ENCODE data around the gene STK16. TPM values are rescaled to one million over a fixed set of nuclear protein-coding genes. Genes with fewer than 3 reads are reported as not detected.

The STK16 gene
- total RNA-seq, 2 donors from 2014 or later, result 30.1 to 35.8 TPM

DNA sequence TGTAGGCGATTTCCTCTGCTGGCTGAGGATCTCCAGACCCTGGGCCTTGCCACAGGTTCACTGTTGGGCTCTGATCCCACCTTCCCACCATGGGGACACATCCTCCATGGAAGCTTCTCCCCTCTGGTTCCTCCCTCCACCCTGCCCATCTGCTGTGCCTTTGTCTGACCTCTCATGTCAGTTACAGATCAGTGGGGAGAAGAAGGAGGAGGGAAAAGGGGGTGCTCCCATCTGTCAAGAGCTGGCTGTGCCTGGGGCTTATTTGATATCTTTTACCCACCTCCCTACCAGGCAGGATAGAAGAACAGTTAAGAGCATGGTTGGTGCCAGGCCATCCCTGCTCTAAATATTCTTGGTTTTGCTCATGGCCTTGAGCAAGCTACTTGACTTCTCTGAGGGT lies 21.6 kb downstream of the STK16 start:
- TF ChIP-seq, protein P1, sequence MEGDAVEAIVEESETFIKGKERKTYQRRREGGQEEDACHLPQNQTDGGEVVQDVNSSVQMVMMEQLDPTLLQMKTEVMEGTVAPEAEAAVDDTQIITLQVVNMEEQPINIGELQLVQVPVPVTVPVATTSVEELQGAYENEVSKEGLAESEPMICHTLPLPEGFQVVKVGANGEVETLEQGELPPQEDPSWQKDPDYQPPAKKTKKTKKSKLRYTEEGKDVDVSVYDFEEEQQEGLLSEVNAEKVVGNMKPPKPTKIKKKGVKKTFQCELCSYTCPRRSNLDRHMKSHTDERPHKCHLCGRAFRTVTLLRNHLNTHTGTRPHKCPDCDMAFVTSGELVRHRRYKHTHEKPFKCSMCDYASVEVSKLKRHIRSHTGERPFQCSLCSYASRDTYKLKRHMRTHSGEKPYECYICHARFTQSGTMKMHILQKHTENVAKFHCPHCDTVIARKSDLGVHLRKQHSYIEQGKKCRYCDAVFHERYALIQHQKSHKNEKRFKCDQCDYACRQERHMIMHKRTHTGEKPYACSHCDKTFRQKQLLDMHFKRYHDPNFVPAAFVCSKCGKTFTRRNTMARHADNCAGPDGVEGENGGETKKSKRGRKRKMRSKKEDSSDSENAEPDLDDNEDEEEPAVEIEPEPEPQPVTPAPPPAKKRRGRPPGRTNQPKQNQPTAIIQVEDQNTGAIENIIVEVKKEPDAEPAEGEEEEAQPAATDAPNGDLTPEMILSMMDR (IDR thresholded peaks at IDR 0.05), result no peak
- DNase-seq, result no peak
- Histone ChIP-seq H3K4me3 (no peak overlapping the region), H3K36me3 (no peaks in the 10 kb centered on the region), H3K9me3 (no peaks in the 10 kb centered on the region), H3K27ac (no peak overlapping the region), H3K27me3 (no peaks in the 10 kb centered on the region), H3K9ac (ENCODE audit: low read depth in 2 of 2, low read length in 2 of 2) (no peak overlapping the region), H3K4me1 (no peaks in the 10 kb centered on the region)
- intact Hi-C loops (cut with DNase I), result no loop called here

DNA sequence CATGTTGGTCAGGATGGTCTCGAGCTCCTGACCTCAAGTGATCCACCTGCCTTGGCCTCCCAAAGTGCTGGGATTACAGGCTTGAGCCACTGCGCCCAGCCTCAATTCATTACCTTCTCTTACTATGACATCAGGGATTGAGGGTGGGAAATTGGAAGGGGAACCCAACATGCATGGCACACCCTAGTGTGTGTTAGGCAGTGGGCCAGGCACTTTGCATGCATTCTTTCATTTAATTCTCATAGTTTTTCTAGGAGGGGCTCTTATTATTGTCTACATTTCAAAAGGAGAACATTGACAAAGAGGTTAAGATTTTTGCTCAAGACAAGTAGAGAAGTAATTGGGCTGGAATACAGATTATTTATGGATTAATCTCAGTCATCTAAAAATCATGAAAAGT lies 23.0 kb downstream of the STK16 start:
- TF ChIP-seq, protein P1 (IDR thresholded peaks at IDR 0.05), result no peak
- Histone ChIP-seq H3K36me3 (no peaks in the 10 kb centered on the region), H3K9ac (ENCODE audit: low read depth in 2 of 2, low read length in 2 of 2) (no peak overlapping the region), H3K4me1 (no peaks in the 10 kb centered on the region), H3K4me3 (no peak overlapping the region), H3K27ac (no peak overlapping the region), H3K27me3 (no peaks in the 10 kb centered on the region), H3K9me3 (no peaks in the 10 kb centered on the region)
- intact Hi-C loops (cut with DNase I), result no loop called here
- no peak for DNase-seq

DNA sequence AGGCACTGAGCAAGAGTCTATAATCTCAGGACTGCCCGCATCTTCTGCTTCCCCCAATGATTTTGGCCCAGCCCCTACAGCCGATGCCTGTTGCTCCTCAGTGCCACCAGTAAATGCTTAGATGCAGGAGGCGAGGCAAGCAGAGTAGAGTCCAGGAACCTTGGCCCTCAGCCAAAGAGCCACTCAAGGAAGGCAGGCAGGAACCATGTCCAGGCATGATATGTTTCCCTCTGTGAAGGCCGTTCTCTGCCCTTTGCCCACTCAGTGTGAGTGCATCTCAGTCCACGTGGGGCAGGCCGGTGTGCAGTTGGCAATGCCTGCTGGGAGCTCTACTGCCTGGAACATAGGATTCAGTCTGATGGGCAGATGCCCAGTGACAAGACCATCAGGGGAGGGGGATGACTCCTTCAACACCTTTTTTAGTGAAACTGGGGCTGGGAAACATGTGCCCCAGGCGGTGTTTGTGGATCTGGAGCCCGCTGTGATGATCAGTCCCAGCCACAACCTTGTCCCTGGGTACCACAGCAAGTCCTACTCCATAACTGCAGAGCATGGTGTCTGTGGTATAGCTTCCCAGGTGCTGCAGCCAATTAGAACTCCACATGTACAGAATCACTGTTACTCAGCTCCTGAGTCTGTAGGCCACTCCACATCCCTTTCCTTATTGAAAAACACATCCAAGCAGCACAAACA lies 24.2 kb downstream of the STK16 start:
- TF ChIP-seq, protein P1 (IDR thresholded peaks at IDR 0.05), result no peak
- Histone ChIP-seq H3K9ac (ENCODE audit: low read depth in 2 of 2, low read length in 2 of 2) (peak overlapping the region in 1 of 2 donors; percentile 12), H3K9me3 (no peaks in the 10 kb centered on the region), H3K4me1 (no peaks in the 10 kb centered on the region), H3K27ac (no peak overlapping the region), H3K4me3 (no peak overlapping the region), H3K36me3 (no peaks in the 10 kb centered on the region), H3K27me3 (no peaks in the 10 kb centered on the region)
- peak; percentile 73 for DNase-seq
- intact Hi-C loops (cut with DNase I), result no loop called here

DNA sequence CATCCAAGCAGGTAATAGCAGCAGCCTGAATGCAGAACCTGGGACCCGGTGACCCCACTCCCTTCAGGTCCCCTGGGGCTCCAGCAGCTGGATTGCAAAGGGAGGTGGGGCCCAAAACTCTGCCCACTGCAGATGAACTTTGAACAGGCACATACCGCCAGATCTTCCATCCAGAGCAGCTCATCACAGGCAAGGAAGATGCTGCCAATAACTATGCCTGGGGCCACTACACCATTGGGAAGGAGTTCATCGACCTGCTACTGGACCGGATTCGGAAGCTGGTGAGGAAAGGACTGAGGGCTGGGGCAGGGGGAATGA lies 24.7 kb downstream of the STK16 start:
- H3K36me3 ChIP-seq, result no peaks in the 10 kb centered on the region
- no peak overlapping the region for H3K4me3 ChIP-seq
- H3K4me1 ChIP-seq, result no peaks in the 10 kb centered on the region
- TF ChIP-seq, protein P1 (IDR thresholded peaks at IDR 0.05), result no peak
- H3K27me3 ChIP-seq, result no peaks in the 10 kb centered on the region
- no peak for DNase-seq
- H3K27ac ChIP-seq, result no peak overlapping the region
- no peaks in the 10 kb centered on the region for H3K9me3 ChIP-seq
- intact Hi-C loops (cut with DNase I), result no loop called here
- H3K9ac ChIP-seq (ENCODE audit: low read depth in 2 of 2, low read length in 2 of 2), result no peak overlapping the region

DNA sequence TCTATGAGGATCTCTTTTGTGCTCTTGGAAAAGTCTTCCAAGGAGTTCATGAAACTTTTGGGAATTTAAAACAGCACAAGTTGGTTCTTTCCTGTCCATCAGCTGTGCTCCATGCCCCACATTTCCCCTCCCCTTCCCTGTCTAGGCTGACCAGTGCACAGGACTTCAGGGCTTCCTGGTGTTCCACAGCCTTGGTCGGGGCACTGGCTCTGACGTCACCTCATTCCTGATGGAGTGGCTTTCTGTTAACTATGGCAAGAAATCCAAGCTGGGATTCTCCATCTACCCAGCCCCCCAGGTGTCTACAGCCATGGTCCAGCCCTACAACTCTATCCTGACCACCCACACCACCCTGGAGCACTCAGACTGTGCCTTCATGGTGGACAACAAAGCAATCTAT lies 25.7 kb downstream of the STK16 start:
- H3K4me1 ChIP-seq, result no peaks in the 10 kb centered on the region
- H3K4me3 ChIP-seq, result no peak overlapping the region
- H3K27me3 ChIP-seq, result no peaks in the 10 kb centered on the region
- TF ChIP-seq, protein P1 (IDR thresholded peaks at IDR 0.05), result no peak
- no peak for DNase-seq
- no peaks in the 10 kb centered on the region for H3K9me3 ChIP-seq
- no peaks in the 10 kb centered on the region for H3K36me3 ChIP-seq
- intact Hi-C loops (cut with DNase I), result no loop called here
- H3K9ac ChIP-seq (ENCODE audit: low read depth in 2 of 2, low read length in 2 of 2), result no peak overlapping the region
- no peak overlapping the region for H3K27ac ChIP-seq
